Left hindlimb (tissue), 1 donor: Measurements from ENCODE around the gene CAMK2G.

Source experiments
- DNase-seq: peaks from one replicate; pipeline ENCODE4 v3.0.0-alpha.2; 2018

The CAMK2G gene

GRCh38 chr10:73862011-73862410, 12.3 kb downstream of the CAMK2G start:
- no peak for DNase-seq

GRCh38 chr10:73859784-73860491, 14.4 kb downstream of the CAMK2G start:
- DNase-seq: no peak

GRCh38 chr10:73859428-73859783, 14.9 kb downstream of the CAMK2G start:
- no peak for DNase-seq

GRCh38 chr10:73858750-73859427, 15.5 kb downstream of the CAMK2G start:
- DNase-seq: no peak

- no peak for DNase-seq
Measured at GRCh38 chr10:73858013-73858708, 16.2 kb downstream of the CAMK2G start.

- no peak for DNase-seq
Measured at GRCh38 chr10:73857446-73857845, 16.9 kb downstream of the CAMK2G start.

GRCh38 chr10:73856261-73856660, 18.1 kb downstream of the CAMK2G start:
- DNase-seq: no peak

- DNase-seq: no peak
Measured at GRCh38 chr10:73855413-73855812, 18.9 kb downstream of the CAMK2G start.

- DNase-seq: no peak
Measured at GRCh38 chr10:73854310-73854709, 20.0 kb downstream of the CAMK2G start.

- DNase-seq: no peak
Measured at GRCh38 chr10:73853196-73853595, 21.2 kb downstream of the CAMK2G start.

GRCh38 chr10:73850863-73851461, 23.4 kb downstream of the CAMK2G start:
- no peak for DNase-seq

GRCh38 chr10:73850211-73850610, 24.1 kb downstream of the CAMK2G start:
- no peak for DNase-seq

GRCh38 chr10:73848821-73849489, 25.4 kb downstream of the CAMK2G start:
- peak; percentile 78 for DNase-seq

- DNase-seq: no peak
Measured at GRCh38 chr10:73847031-73847430, 27.3 kb downstream of the CAMK2G start.

- DNase-seq: no peak
Measured at GRCh38 chr10:73843261-73843660, 31.1 kb downstream of the CAMK2G start.

- DNase-seq: no peak
Measured at GRCh38 chr10:73842349-73842748, 32.0 kb downstream of the CAMK2G start.

GRCh38 chr10:73841526-73842285, 32.6 kb downstream of the CAMK2G start:
- no peak for DNase-seq

GRCh38 chr10:73841061-73841421, 33.3 kb downstream of the CAMK2G start:
- DNase-seq: no peak

GRCh38 chr10:73840403-73841060, 33.8 kb downstream of the CAMK2G start:
- no peak for DNase-seq

- no peak for DNase-seq
Measured at GRCh38 chr10:73840056-73840402, 34.3 kb downstream of the CAMK2G start.

- DNase-seq: no peak
Measured at GRCh38 chr10:73839276-73839966, 34.9 kb downstream of the CAMK2G start.
